HepG2 (cell line): ENCODE data around the gene PLD1. TPM values are rescaled to one million over a fixed set of nuclear protein-coding genes. Genes with fewer than 3 reads are reported as not detected.

ENCODE experiments used
- AGO1 ChIP-seq: fragments of 200-400 bp; formaldehyde crosslinking; IDR thresholded peaks from 2 replicates; pipeline ENCODE4 v1.6.1; 2017; ENCODE audit warnings: mild to moderate bottlenecking, low read depth, low read length, moderate library complexity; ENCODE audit not compliant: poor library complexity, severe bottlenecking
- AKAP8 ChIP-seq: sonication (generic); formaldehyde crosslinking; IDR thresholded peaks from 2 replicates; pipeline ENCODE4 v1.5.1; 2020; ENCODE audit warnings: mild to moderate bottlenecking, missing genetic modification reagents
- ATF7 ChIP-seq, 2 experiments: fragments of 450-650 bp in 1 of 2; sonication (generic) in 1 of 2; formaldehyde crosslinking in 1 of 2; IDR thresholded peaks; 2 replicates each; pipeline versions ENCODE4 v1.4.0 to v1.6.1; 2016 to 2020; ENCODE audit warnings: antibody characterized with exemption in 1 of 2, mild to moderate bottlenecking in 1 of 2, missing genetic modification reagents in 1 of 2
- CBX2 ChIP-seq, 2 experiments: fragments of 200-600 bp in 1 of 2; sonication (generic); formaldehyde crosslinking in 1 of 2; IDR thresholded peaks; 2 replicates each; pipeline versions ENCODE4 v1.7.0 to v1.8.1; 2018 to 2022; ENCODE audit warnings: low read depth in 2 of 2, low read length in 1 of 2, mild to moderate bottlenecking in 1 of 2, missing genetic modification reagents in 1 of 2
- FOSL2 ChIP-seq: sonication (generic); formaldehyde crosslinking; IDR thresholded peaks from 2 replicates; pipeline ENCODE4 v1.4.0; 2020; ENCODE audit warnings: missing genetic modification reagents
- HCFC1 ChIP-seq: fragments of 150-350 bp; IDR thresholded peaks from 2 replicates; pipeline ENCODE4 v1.6.1; 2014; ENCODE audit warnings: low read depth, low read length
- NFKBIZ ChIP-seq: IDR thresholded peaks from 2 replicates; pipeline ENCODE4 v1.6.1; 2018; ENCODE audit warnings: missing genetic modification reagents, missing compliant biosample characterization
- PAF1 ChIP-seq: IDR thresholded peaks from 2 replicates; pipeline ENCODE4 v1.6.1; 2016; ENCODE audit warnings: missing genetic modification reagents, missing compliant biosample characterization
- PHF21A ChIP-seq: sonication (generic); formaldehyde crosslinking; IDR thresholded peaks from 2 replicates; pipeline ENCODE4 v1.5.0; 2020; ENCODE audit warnings: mild to moderate bottlenecking, missing genetic modification reagents
- PRPF4 ChIP-seq: fragments of 200-400 bp; formaldehyde crosslinking; IDR thresholded peaks from 2 replicates; pipeline ENCODE4 v1.6.1; 2016; ENCODE audit warnings: low read length, low read depth; ENCODE audit not compliant: poor library complexity, severe bottlenecking
- SIX1 ChIP-seq: sonication (generic); formaldehyde crosslinking; IDR thresholded peaks from 2 replicates; pipeline ENCODE4 v1.4.0; 2020; ENCODE audit warnings: missing genetic modification reagents, borderline replicate concordance
- ZBTB8A ChIP-seq: sonication (generic); formaldehyde crosslinking; IDR thresholded peaks from 2 replicates; pipeline ENCODE4 v1.4.0; 2020; ENCODE audit warnings: mild to moderate bottlenecking, low read depth, missing genetic modification reagents, borderline replicate concordance
- ZNF337 ChIP-seq: sonication (generic); formaldehyde crosslinking; IDR thresholded peaks from 2 replicates; pipeline ENCODE4 v1.5.1; 2020; ENCODE audit warnings: missing genetic modification reagents, low read depth, mild to moderate bottlenecking, borderline replicate concordance
- ZNF510 ChIP-seq: sonication (generic); formaldehyde crosslinking; IDR thresholded peaks from 2 replicates; pipeline ENCODE4 v1.4.0; 2020; ENCODE audit warnings: low read depth, mild to moderate bottlenecking, missing genetic modification reagents
- ZNF644 ChIP-seq: IDR thresholded peaks from 2 replicates; pipeline ENCODE4 v1.6.1; 2016; ENCODE audit warnings: low read depth
- polyA plus RNA-seq, 8 experiments: library from polyadenylated mRNA; depleted of rRNA in 3 of 8; stranded (reverse) in 7 of 8; unstranded in 1 of 8; fragments of >200 nt; fragmentation: Illumina TruSeq in 4 of 8; extraction: Trizol in 4 of 8; gene quantifications; 2 replicates each; pipeline versions ENCODE4 v1.2.1 to v1.2.3, GENCODE V29; 2011 to 2016; ENCODE audit warnings: low read depth in 4 of 8, missing spikeins in 1 of 8, mixed read lengths in 1 of 8; ENCODE audit not compliant: insufficient read depth in 1 of 8
- total RNA-seq, 5 experiments: library from RNA; depleted of rRNA; stranded (reverse); fragments of >200 nt; fragmentation: Illumina TruSeq; extraction: Trizol; gene quantifications; 2 replicates each; pipeline ENCODE4 v1.2.3, GENCODE V29; 2016; ENCODE audit warnings: low read depth in 1 of 5
- TF ChIP-seq, protein P1 (sequence below): sonication (generic); formaldehyde crosslinking; IDR thresholded peaks from 2 replicates; pipeline ENCODE4 v1.8.1; 2023; ENCODE audit warnings: missing genetic modification reagents, inconsistent platforms, borderline replicate concordance
- TF ChIP-seq, protein P2 (sequence below): sonication (generic); formaldehyde crosslinking; IDR thresholded peaks from 2 replicates; pipeline ENCODE4 v1.4.0; 2020; ENCODE audit warnings: missing genetic modification reagents
- TF ChIP-seq, protein P3 (sequence below): sonication (generic); formaldehyde crosslinking; IDR thresholded peaks from 2 replicates; pipeline ENCODE4 v1.9.0; 2022; ENCODE audit warnings: missing genetic modification reagents, mild to moderate bottlenecking, borderline replicate concordance

The PLD1 gene
- total and polyA plus RNA-seq, 2 of the 13 experiments (the other 11 are each of a cell fraction or from before 2014, with no cell fraction given), result 27.1 to 59.4 TPM

DNA sequence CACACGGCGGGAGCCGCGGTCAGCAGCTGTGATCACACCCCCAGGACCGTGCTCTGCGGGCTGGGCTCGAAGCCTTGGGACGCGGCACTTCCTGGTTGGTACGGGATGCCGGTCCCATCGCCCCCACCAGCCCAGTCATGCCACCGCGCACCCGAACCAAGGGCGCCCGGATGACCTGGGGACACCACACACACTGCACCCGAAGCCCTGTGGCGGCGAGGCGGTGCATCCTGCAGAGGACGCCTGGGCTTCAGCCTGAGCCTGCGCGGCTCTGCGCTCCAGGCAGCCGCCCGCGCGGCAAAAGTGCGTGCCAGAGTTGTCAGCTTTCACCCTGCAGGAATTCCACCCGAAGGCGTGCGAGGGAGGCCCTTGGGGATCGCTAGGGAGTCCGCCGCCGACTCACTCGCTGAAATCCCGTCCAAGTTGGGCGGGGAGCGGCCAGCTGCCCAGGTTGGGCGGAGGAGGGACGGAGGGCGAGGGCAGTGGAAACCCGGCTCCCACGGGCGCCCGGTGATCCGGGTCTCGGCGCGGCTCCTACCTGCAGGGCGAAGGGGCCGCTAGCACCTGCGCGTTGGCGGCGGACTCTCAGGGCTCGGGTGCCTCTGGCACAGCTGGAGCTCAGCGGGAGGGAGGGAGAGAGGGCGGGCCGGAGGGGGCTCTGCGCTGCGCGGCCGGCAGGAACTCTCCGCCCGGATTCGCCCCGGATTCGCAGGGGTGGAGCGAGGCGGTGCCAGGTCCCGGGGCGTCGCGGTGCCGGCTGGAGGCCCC is at the start of gene PLD1 (continued):
- TF ChIP-seq, protein P1, sequence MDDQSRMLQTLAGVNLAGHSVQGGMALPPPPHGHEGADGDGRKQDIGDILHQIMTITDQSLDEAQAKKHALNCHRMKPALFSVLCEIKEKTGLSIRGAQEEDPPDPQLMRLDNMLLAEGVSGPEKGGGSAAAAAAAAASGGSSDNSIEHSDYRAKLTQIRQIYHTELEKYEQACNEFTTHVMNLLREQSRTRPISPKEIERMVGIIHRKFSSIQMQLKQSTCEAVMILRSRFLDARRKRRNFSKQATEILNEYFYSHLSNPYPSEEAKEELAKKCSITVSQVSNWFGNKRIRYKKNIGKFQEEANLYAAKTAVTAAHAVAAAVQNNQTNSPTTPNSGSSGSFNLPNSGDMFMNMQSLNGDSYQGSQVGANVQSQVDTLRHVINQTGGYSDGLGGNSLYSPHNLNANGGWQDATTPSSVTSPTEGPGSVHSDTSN (CRISPR knock-in tag), result 0 out of 2 replicates have a peak, but pooled peaks have one; percentile 45
- TF ChIP-seq AGO1, result peak; percentile 83
- TF ChIP-seq FOSL2 (CRISPR knock-in tag), result peak; percentile 67; the same call in 1 of the 2 replicates
- no peak for TF ChIP-seq AKAP8 (CRISPR knock-in tag)
- TF ChIP-seq ZBTB8A (CRISPR knock-in tag), result peak; percentile 89; the same call in 1 of the 2 replicates
- TF ChIP-seq, protein P2, sequence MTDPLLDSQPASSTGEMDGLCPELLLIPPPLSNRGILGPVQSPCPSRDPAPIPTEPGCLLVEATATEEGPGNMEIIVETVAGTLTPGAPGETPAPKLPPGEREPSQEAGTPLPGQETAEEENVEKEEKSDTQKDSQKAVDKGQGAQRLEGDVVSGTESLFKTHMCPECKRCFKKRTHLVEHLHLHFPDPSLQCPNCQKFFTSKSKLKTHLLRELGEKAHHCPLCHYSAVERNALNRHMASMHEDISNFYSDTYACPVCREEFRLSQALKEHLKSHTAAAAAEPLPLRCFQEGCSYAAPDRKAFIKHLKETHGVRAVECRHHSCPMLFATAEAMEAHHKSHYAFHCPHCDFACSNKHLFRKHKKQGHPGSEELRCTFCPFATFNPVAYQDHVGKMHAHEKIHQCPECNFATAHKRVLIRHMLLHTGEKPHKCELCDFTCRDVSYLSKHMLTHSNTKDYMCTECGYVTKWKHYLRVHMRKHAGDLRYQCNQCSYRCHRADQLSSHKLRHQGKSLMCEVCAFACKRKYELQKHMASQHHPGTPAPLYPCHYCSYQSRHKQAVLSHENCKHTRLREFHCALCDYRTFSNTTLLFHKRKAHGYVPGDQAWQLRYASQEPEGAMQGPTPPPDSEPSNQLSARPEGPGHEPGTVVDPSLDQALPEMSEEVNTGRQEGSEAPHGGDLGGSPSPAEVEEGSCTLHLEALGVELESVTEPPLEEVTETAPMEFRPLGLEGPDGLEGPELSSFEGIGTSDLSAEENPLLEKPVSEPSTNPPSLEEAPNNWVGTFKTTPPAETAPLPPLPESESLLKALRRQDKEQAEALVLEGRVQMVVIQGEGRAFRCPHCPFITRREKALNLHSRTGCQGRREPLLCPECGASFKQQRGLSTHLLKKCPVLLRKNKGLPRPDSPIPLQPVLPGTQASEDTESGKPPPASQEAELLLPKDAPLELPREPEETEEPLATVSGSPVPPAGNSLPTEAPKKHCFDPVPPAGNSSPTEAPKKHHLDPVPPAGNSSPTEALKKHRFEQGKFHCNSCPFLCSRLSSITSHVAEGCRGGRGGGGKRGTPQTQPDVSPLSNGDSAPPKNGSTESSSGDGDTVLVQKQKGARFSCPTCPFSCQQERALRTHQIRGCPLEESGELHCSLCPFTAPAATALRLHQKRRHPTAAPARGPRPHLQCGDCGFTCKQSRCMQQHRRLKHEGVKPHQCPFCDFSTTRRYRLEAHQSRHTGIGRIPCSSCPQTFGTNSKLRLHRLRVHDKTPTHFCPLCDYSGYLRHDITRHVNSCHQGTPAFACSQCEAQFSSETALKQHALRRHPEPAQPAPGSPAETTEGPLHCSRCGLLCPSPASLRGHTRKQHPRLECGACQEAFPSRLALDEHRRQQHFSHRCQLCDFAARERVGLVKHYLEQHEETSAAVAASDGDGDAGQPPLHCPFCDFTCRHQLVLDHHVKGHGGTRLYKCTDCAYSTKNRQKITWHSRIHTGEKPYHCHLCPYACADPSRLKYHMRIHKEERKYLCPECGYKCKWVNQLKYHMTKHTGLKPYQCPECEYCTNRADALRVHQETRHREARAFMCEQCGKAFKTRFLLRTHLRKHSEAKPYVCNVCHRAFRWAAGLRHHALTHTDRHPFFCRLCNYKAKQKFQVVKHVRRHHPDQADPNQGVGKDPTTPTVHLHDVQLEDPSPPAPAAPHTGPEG, result peak; percentile 37; the same call in 1 of the 2 replicates
- no peak for TF ChIP-seq PRPF4
- TF ChIP-seq CBX2 (IDR thresholded peaks at IDR 0.05; ENCODE audit: low read depth, low read length), result no peak
- TF ChIP-seq CBX2 (CRISPR knock-in tag; IDR thresholded peaks at IDR 0.05; ENCODE audit: low read depth), result no peak
- no peak for TF ChIP-seq ZNF337 (CRISPR knock-in tag)
- TF ChIP-seq ZNF510 (CRISPR knock-in tag), result no peak
- no peak for TF ChIP-seq ATF7 (IDR thresholded peaks at IDR 0.05)
- TF ChIP-seq ATF7 (CRISPR knock-in tag; IDR thresholded peaks at IDR 0.05), result peak; percentile 19; the same call in 1 of the 2 replicates
- TF ChIP-seq NFKBIZ (CRISPR knock-in tag), result no peak
- TF ChIP-seq, protein P3, sequence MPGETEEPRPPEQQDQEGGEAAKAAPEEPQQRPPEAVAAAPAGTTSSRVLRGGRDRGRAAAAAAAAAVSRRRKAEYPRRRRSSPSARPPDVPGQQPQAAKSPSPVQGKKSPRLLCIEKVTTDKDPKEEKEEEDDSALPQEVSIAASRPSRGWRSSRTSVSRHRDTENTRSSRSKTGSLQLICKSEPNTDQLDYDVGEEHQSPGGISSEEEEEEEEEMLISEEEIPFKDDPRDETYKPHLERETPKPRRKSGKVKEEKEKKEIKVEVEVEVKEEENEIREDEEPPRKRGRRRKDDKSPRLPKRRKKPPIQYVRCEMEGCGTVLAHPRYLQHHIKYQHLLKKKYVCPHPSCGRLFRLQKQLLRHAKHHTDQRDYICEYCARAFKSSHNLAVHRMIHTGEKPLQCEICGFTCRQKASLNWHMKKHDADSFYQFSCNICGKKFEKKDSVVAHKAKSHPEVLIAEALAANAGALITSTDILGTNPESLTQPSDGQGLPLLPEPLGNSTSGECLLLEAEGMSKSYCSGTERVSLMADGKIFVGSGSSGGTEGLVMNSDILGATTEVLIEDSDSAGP (CRISPR knock-in tag), result peak; percentile 91; the same call in 1 of the 2 replicates
- TF ChIP-seq ZNF644 (CRISPR knock-in tag), result no peak
- peak; percentile 17; the same call in 1 of the 2 replicates for TF ChIP-seq PHF21A (CRISPR knock-in tag)
- TF ChIP-seq PAF1 (CRISPR knock-in tag), result peak; percentile 61; the same call in 1 of the 2 replicates
- no peak for TF ChIP-seq HCFC1
- no peak for TF ChIP-seq SIX1 (CRISPR knock-in tag)
